GM12872 (cell line): ENCODE data around the gene DDIT4.

Experiments used
- CTCF ChIP-seq: IDR thresholded peaks from 3 replicates; pipeline ENCODE4 v1.5.1; 2011; ENCODE audit warnings: low read depth, mild to moderate bottlenecking, low read length, moderate library complexity; ENCODE audit not compliant: insufficient read depth

The DDIT4 gene

GRCh38 chr10:72322030-72322279 lies 48.2 kb downstream of the DDIT4 start:
- no peak for TF ChIP-seq CTCF

GRCh38 chr10:72322280-72323058 lies 48.7 kb downstream of the DDIT4 start:
- no peak for TF ChIP-seq CTCF

GRCh38 chr10:72323108-72323749 lies 49.5 kb downstream of the DDIT4 start:
- TF ChIP-seq CTCF: no peak

- TF ChIP-seq CTCF: no peak
Observed at GRCh38 chr10:72323771-72324191, 50.1 kb downstream of the DDIT4 start.
